H1 (cell line): ENCODE results near the gene UBASH3B. TPM values are rescaled to one million over a fixed set of nuclear protein-coding genes. Genes with fewer than 3 reads are reported as not detected.
"Not testable (repeated sequence)": the region's sequence is repeated elsewhere in the genome, so short reads cannot be mapped to it uniquely, and the experiment has no call there.

Experiments
- CTCF ChIA-PET: fragments of 300-600 bp; sonication (Branson Sonifier 250); formaldehyde crosslinking; loops from one replicate; lab custom pipeline; 2021; ENCODE audit not compliant: partially characterized antibody; lab: Charles Lee
- POLR2A ChIA-PET: fragments of 300-600 bp; sonication (Branson Sonifier 250); formaldehyde crosslinking; loops from one replicate; lab custom pipeline; 2021; ENCODE audit warnings: inconsistent platforms; ENCODE audit not compliant: partially characterized antibody; lab: Charles Lee
- DNase-seq, 2 experiments: peaks; one replicate each; pipeline versions ENCODE4 v3.0.0 to v3.0.0-alpha.2; 2010 to 2022; ENCODE audit warnings: low spot score in 2 of 2, low read depth in 1 of 2, mixed read lengths in 1 of 2
- FAIRE-seq: peaks from 2 replicates; lab custom pipeline; 2011; peaks lifted over from hg19 to GRCh38; lab: Jason Lieb, UNC
- H2AFZ ChIP-seq: 2 replicates; pipeline ENCODE4 v1.8.1; 2012; ENCODE audit warnings: low read length, inconsistent platforms
- H2AK5ac ChIP-seq: 2 replicates; pipeline ENCODE4 v1.6.1; 2013; ENCODE audit warnings: low read depth, low read length
- H2BK120ac ChIP-seq: replicated peaks from 2 replicates; pipeline ENCODE3; 2013; ENCODE audit warnings: low read depth, low read length, inconsistent platforms
- H2BK12ac ChIP-seq: 2 replicates; pipeline ENCODE4 v1.6.1; 2013; ENCODE audit warnings: low read depth, low read length
- H2BK15ac ChIP-seq: 2 replicates; pipeline ENCODE4 v1.6.1; 2013; ENCODE audit warnings: low read length
- H2BK20ac ChIP-seq: 2 replicates; pipeline ENCODE4 v1.6.1; 2013; ENCODE audit warnings: low read length
- H2BK5ac ChIP-seq: 2 replicates; pipeline ENCODE4 v1.6.1; 2013; ENCODE audit warnings: low read depth, low read length
- H3K14ac ChIP-seq: 2 replicates; pipeline ENCODE4 v1.6.1; 2013; ENCODE audit warnings: inconsistent platforms; ENCODE audit not compliant: insufficient read length
- H3K18ac ChIP-seq: 2 replicates; pipeline ENCODE4 v1.6.1; 2013; ENCODE audit warnings: low read length; ENCODE audit errors: extremely low read depth
- H3K23ac ChIP-seq: 2 replicates; pipeline ENCODE4 v1.6.1; 2013; ENCODE audit warnings: inconsistent platforms; ENCODE audit not compliant: insufficient read length
- H3K23me2 ChIP-seq: 2 replicates; pipeline ENCODE4 v1.6.1; 2013; ENCODE audit warnings: low read depth, low read length
- H3K27ac ChIP-seq: 2 replicates; pipeline ENCODE4 v1.6.1; 2011; ENCODE audit warnings: low read depth, low read length, inconsistent platforms
- H3K27me3 ChIP-seq, 4 experiments: replicated peaks in 1 of 4; 1 replicate in 1 of 4; 2 replicates in 3 of 4; pipeline versions ENCODE4 v1.6.1 to v1.8.1; 2011 to 2013; ENCODE audit warnings: low read length in 3 of 4, mild to moderate bottlenecking in 3 of 4, inconsistent platforms in 2 of 4, mixed read lengths in 2 of 4, moderate library complexity in 1 of 4; ENCODE audit not compliant: control insufficient read depth in 3 of 4, insufficient read depth in 3 of 4; ENCODE audit errors: extremely low read depth in 1 of 4
- H3K36me3 ChIP-seq, 4 experiments: 2 replicates each; pipeline versions ENCODE4 v1.6.1 to v1.8.1; 2011 to 2013; ENCODE audit warnings: mild to moderate bottlenecking in 4 of 4, low read length in 3 of 4, moderate library complexity in 2 of 4, control low read depth in 1 of 4, inconsistent platforms in 1 of 4; ENCODE audit not compliant: insufficient read depth in 4 of 4, control insufficient read depth in 2 of 4
- H3K4ac ChIP-seq: replicated peaks from 2 replicates; pipeline ENCODE3; 2013; ENCODE audit warnings: low read length, low read depth, mixed read lengths, inconsistent platforms; ENCODE audit not compliant: insufficient read length
- H3K4me1 ChIP-seq, 4 experiments: replicated peaks in 1 of 4; 1 replicate in 1 of 4; 2 replicates in 3 of 4; pipeline versions ENCODE4 v1.6.1 to v1.8.1; 2011 to 2013; ENCODE audit warnings: low read length in 3 of 4, inconsistent platforms in 2 of 4, mixed read lengths in 1 of 4; ENCODE audit not compliant: insufficient read depth in 4 of 4, control insufficient read depth in 3 of 4
- H3K4me2 ChIP-seq, 2 experiments: 2 replicates each; pipeline versions ENCODE4 v1.6.1 to v1.8.1; 2011 to 2013; ENCODE audit warnings: low read depth in 2 of 2, low read length in 2 of 2, control low read depth in 1 of 2, inconsistent platforms in 1 of 2, mild to moderate bottlenecking in 1 of 2; ENCODE audit not compliant: insufficient read depth in 1 of 2
- H3K4me3 ChIP-seq, 4 experiments: fragments of 200-600, 300-600 bp in 1 of 4; sonication (generic), shearing (Covaris generic), sonication (Bioruptor Twin) in 1 of 4; 2 replicates each; pipeline versions ENCODE4 v1.5.1 to v1.8.1; 2011 to 2016; ENCODE audit warnings: low read length in 4 of 4, low read depth in 3 of 4, control low read depth in 2 of 4, inconsistent platforms in 2 of 4, mild to moderate bottlenecking in 2 of 4, mixed read lengths in 1 of 4, moderate library complexity in 1 of 4; ENCODE audit not compliant: insufficient read depth in 2 of 4; ENCODE audit errors: extremely low read depth in 1 of 4
- H3K56ac ChIP-seq: replicated peaks from 2 replicates; pipeline ENCODE3; 2013; ENCODE audit warnings: low read depth, mild to moderate bottlenecking, mixed read lengths, low read length, inconsistent platforms; ENCODE audit not compliant: insufficient read length
- H3K79me1 ChIP-seq: 2 replicates; pipeline ENCODE4 v1.6.1; 2013; ENCODE audit warnings: low read depth, low read length, control low read depth
- H3K79me2 ChIP-seq, 2 experiments: 2 replicates each; pipeline versions ENCODE4 v1.6.1 to v1.8.1; 2012 to 2013; ENCODE audit warnings: low read length in 2 of 2, mild to moderate bottlenecking in 2 of 2, inconsistent platforms in 1 of 2; ENCODE audit not compliant: insufficient read depth in 2 of 2, control insufficient read depth in 1 of 2
- H3K9ac ChIP-seq, 4 experiments: replicated peaks in 1 of 4; 1 replicate in 1 of 4; 2 replicates in 3 of 4; pipeline versions ENCODE4 v1.6.1 to v1.8.1; 2011 to 2013; ENCODE audit warnings: low read depth in 3 of 4, low read length in 3 of 4, control low read depth in 2 of 4, mild to moderate bottlenecking in 2 of 4, moderate library complexity in 2 of 4, inconsistent platforms in 1 of 4; ENCODE audit errors: extremely low read depth in 1 of 4
- H3K9me3 ChIP-seq, 2 experiments: 2 replicates each; pipeline versions ENCODE4 v1.6.1 to v1.8.1; 2012 to 2013; ENCODE audit warnings: mild to moderate bottlenecking in 2 of 2, moderate library complexity in 2 of 2, control low read depth in 1 of 2, inconsistent platforms in 1 of 2, low read depth in 1 of 2, low read length in 1 of 2, mixed read lengths in 1 of 2; ENCODE audit not compliant: insufficient read depth in 2 of 2
- H4K20me1 ChIP-seq, 2 experiments: replicated peaks in 1 of 2; 2 replicates each; pipeline versions ENCODE3 to v1.8.1; 2011 to 2013; ENCODE audit warnings: inconsistent platforms in 2 of 2, low read length in 2 of 2, mild to moderate bottlenecking in 1 of 2; ENCODE audit not compliant: insufficient read depth in 2 of 2, control insufficient read depth in 1 of 2
- H4K5ac ChIP-seq: 2 replicates; pipeline ENCODE4 v1.6.1; 2013; ENCODE audit warnings: low read length, low read depth, mixed read lengths, inconsistent platforms; ENCODE audit not compliant: insufficient read length
- H4K8ac ChIP-seq: 2 replicates; pipeline ENCODE4 v1.8.0; 2013; ENCODE audit warnings: mild to moderate bottlenecking, moderate library complexity, low read length, inconsistent platforms; ENCODE audit not compliant: insufficient read depth; ENCODE audit errors: extremely low read depth
- H4K91ac ChIP-seq: replicated peaks from 2 replicates; pipeline ENCODE3; 2013; ENCODE audit warnings: low read length, mixed read lengths, inconsistent platforms; ENCODE audit not compliant: insufficient read length
- WGBS, 2 experiments: shearing (Covaris generic) in 1 of 2; methylation state at CpG; one replicate each; pipeline versions ENCODE4 v1.1.6 to v1.1.7; 2013 to 2015; ENCODE audit warnings: low lambda C conversion rate in 2 of 2, mixed read lengths in 2 of 2, inconsistent platforms in 1 of 2, low coverage in 1 of 2, missing lambda C conversion rate in 1 of 2; ENCODE audit not compliant: insufficient replicate concordance in 2 of 2, insufficient coverage in 1 of 2, insufficient read length in 1 of 2; ENCODE audit errors: extremely low coverage in 1 of 2, missing lambda C conversion rate in 1 of 2; 5-methylcytosine and 5-hydroxymethylcytosine counted together
- polyA plus RNA-seq, 7 experiments: library from polyadenylated mRNA; depleted of rRNA in 3 of 7; stranded (reverse) in 5 of 7; unstranded in 2 of 7; fragments of >200 nt in 5 of 7; fragments of 200-250 nt in 2 of 7; gene quantifications; 1 replicate in 5 of 7; 2 replicates in 1 of 7; 4 replicates in 1 of 7; pipeline versions ENCODE4 v1.2.1 to v1.2.3, GENCODE V29; 2011 to 2013; ENCODE audit warnings: missing spikeins in 2 of 7, mixed read lengths in 2 of 7
- total RNA-seq: library from RNA; stranded (reverse); fragmentation: NEBNext Ultra II Directional; extraction: Animal tissue kit (Norgen Biotek cat#: 25700); gene quantifications from 2 replicates; pipeline ENCODE4 v1.2.1, GENCODE V29; 2021

Gene UBASH3B
- total and polyA plus RNA-seq, 2 of the 8 experiments (the other 6 are each of a cell fraction or from before 2014, with no cell fraction given) = 7.5 to 9.5 TPM

GRCh38 chr11:122607162-122607561 lies 48.4 kb upstream of the UBASH3B start:
- H3K18ac ChIP-seq, H4K8ac ChIP-seq, H4K20me1 ChIP-seq, H3K27me3 ChIP-seq, H4K5ac ChIP-seq, H3K4me3 ChIP-seq, H3K27ac ChIP-seq, H2BK20ac ChIP-seq, H3K56ac ChIP-seq, H3K79me2 ChIP-seq, H2BK15ac ChIP-seq, H3K79me1 ChIP-seq, H2BK120ac ChIP-seq, H3K9ac ChIP-seq, FAIRE-seq, H3K23ac ChIP-seq, DNase-seq, H3K4ac ChIP-seq, POLR2A ChIA-PET, H2BK12ac ChIP-seq, H2BK5ac ChIP-seq, H3K9me3 ChIP-seq, H3K14ac ChIP-seq, H2AFZ ChIP-seq, H4K91ac ChIP-seq, H3K4me1 ChIP-seq, H3K23me2 ChIP-seq, H2AK5ac ChIP-seq, H3K36me3 ChIP-seq, H3K4me2 ChIP-seq: not testable (repeated sequence)
- CTCF ChIA-PET = interaction anchor here (0.9 to 1.6 kb wide), 2 partner anchors 22 to 179 kb away, joined by 3 to 4 read pairs; no protein-coding TSS in a partner anchor
- whole genome bisulfite sequencing, 2 experiments = 100% methylated on average over 2 of the region's 2 CpGs; no CpG with 5 or more reads in 1 of the 2 experiments
